ENCODE measurements around the gene ELP4.

The ELP4 gene

DNA sequence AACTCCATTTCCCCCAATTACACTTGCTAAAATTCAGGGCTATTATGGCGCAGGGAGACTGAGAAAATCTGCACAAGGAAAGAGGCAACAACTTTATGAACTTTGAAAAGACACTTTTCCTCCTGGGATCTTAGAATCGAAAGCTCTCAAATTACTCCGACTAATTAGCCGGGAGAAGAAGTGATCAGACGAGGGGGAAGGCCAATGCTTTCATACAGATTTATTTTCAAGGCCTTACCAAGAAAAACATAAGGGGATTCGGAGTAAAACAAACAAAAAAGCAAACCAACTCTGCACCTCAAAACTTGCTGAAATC lies 299.9 kb downstream of the ELP4 start:
- DNase-seq, result no peak

DNA sequence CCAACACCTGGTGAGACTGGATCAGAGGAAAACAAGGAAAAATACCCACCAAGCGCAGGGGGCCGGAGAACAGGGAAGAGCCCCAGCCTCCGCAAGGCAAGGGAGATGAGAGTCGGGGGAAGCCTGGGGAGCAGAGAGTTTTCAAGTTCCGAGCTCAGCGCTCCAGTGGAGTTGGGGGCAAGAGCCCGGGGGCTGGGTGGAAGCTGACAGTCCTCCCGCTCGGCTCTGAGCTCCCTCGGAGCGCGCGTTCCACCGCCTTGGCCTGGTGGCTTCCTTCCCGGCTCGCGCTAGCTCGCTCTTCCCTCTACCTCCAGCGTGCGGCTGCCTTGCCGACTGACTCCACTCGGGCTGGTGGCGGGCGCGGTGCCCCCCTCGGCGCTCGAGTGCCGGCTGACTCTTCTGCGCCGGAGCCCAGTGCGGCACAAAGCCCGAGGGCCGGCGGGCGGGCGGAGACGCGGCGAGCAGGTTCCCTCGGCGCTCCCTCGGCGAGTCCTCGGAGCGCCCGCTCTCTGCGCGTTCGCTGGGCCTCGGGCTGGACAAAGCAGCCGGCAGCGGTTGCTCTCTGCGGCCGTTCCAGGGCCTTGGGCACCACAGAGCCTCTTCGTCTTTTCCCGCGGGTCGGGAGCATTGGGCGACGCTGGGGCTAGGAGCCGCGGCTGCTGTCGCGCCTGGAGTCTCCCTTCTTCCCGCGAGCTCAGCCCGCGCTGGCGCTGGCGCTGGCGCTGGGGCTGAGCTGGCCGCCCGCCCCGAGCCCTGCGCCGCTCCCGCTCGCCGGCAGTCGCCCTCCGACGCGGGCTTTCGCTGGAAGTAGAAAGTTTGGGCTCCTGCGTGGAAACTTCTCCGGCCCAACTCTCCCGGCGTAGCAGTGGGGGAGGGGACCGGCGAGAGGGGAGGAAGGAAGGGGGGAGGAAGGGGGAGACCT lies 300.6 kb downstream of the ELP4 start:
- no peak for DNase-seq

DNA sequence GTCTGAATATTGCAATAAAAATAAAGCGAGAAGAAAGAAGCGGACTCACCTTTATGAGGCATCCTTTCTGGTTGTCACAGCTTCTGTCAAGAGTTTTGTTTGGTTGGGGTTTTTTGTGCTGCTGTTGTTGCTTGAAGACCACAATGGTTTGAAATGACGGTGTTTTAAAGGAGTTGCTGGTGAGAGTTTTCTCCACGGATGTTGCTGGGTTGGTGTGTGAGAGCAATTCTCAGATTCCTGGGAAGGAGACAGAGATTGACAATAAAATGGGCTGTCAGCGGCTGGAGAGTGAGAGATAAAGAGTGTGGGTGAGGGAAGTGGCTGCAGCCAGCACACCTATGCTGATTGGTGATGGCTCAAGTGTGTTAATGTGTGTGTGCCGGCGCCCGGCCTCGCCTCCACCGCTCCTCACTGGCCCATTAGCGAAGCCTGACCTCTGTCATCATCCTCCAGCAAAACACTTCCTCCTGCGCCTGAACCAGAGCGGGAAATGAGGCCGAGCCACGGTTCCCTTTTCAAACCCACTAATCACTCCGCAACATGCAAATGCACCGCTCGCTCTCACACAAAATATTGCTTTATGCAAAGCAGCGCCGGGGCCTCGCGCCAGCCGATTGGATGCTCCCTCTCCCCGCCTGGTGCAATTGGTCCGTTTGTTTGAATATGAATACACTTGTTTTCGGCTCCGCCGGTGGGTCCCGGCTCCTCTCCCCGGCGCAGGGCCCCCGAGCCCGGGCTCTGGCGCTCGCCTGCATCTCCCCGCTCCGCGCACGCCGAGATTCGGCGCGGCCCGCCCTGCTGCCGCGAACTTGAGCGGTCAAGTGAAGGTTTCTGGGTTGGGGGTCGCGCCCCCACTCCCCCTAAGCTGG lies 301.4 kb downstream of the ELP4 start, which contains the start of gene PAX6:
Gene PAX6, minus strand, starts transcription at position 544 of the 869 bp plus-strand sequence. CDS start 4,911 bp downstream, outside the sequence.
- DNase-seq, result peak in 48 of 56 donors; percentile 33 to 89 (median 69)

DNA sequence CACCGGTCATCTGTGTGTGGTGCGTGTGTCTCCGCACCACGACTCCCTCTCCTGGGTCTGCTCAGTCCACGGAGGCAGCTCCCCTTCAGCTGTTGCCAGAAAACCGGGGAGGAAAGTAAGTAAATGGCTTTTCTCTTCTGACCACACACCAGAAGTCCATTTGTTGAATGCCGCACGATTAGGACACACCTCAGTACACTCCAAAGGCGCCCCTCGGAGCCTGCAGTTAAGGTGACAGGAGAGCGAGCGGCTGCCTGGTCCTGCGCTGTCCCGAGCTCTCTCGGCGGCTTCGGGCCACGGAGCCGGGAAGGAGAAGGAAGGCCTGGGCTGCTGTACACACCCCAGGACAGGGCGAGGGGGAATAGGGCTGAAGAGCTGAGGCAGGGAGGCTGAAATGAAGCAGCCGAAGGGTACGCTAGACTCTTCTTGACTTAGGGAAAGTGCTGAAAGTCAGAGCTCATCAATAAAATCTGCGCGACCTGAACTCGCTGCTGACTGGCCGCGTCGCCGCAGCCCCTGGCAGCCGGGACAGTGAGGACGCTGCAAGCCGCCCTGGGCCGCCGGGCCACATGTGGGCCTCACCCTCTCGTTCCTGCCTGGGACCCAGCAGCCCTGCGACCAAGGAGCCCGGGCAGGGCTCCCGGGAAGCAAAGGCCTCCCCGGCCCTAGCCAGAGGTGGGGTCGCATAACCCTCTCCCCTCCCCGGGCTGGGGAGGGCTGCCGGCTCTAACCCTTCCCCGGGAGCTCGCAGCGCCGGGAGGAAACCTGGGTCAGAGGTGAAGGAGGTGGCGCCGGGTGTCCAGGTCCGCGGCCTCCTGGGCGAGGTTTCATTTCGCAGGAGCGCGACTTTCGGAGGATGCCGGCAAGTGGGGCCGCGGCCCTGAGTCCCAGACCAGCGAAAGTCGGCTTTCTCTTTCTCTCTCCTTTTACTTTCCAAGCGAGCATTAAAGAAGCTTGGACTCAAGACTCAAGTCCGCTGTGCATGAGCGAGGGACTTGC lies 303.1 kb downstream of the ELP4 start:
- DNase-seq, result peak in 1 of 56 donors; percentile 49

DNA sequence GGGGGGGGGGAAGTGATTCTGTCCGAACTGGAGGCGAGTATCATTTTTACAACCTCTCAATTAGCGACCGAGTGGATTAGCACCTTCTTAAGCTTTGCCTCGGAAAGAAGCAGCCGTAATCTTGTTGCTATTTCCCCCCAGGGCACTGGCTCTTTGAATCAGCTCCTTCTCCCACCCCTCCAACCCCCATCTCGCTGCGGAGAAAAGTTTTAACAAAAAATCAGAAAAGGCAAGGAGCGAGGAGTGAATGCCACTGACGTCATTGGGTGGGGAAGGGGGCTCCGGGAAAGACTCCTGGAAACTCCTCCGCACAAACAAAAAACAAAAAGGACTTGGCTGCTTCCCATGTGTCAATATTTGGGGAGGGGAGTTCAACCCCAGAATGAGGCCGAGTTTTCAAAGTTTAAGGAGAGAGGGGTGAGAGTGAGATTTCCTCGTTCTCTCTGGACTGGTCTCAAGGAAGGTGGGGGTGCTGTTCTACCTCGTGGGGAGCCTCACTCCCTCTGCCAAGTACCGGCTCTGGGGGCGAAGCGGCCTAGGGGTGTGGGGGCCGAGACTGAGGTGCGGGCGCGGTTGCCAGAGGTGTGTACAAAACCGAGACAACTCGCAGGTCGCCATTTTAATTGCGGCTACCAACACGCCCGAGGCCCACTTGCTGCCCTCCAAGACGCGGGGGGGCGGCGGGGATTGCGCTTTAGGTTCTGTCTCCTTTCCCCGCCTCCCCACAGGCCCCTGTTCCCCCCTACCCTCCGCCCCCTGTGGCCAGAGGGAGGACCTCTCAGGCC lies 304.0 kb downstream of the ELP4 start:
- peak in 4 of 56 donors; percentile 42 to 66 (median 52) for DNase-seq

DNA sequence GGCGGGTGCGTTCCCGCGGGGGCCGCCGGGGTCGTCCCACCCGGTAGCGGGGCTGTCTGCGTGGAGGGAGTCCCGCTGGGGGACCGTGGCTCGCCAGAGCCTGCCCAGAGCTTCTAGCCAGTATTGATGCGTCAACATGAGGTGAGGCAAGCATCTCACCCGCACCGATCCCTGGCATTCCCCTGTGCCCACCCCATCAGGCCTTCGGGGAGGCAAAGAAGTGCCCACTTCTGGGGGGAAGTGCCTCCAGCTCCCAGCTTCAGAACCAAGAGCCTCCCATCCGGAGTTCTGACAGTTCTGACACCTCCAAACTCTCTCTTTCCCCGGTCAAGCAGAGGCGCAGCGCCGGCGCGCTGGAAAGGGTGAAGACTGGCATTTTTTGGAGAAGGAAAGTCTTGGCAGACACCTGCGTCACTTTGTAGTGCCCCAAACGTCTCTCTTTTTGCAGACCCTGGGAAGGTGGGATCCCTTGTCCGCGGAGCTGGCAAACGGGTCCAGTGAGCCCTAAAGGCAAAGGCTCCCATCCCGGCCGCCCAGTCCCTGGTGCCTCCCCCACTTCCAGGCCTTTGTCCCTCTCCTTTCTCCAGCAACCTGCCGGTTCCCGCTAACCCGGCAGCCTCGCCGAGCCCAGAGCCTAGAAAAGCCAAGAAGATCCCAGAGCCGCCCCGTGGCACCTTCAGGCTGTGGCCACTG lies 304.8 kb downstream of the ELP4 start:
- peak in 5 of 56 donors; percentile 30 to 66 (median 40) for DNase-seq

DNA sequence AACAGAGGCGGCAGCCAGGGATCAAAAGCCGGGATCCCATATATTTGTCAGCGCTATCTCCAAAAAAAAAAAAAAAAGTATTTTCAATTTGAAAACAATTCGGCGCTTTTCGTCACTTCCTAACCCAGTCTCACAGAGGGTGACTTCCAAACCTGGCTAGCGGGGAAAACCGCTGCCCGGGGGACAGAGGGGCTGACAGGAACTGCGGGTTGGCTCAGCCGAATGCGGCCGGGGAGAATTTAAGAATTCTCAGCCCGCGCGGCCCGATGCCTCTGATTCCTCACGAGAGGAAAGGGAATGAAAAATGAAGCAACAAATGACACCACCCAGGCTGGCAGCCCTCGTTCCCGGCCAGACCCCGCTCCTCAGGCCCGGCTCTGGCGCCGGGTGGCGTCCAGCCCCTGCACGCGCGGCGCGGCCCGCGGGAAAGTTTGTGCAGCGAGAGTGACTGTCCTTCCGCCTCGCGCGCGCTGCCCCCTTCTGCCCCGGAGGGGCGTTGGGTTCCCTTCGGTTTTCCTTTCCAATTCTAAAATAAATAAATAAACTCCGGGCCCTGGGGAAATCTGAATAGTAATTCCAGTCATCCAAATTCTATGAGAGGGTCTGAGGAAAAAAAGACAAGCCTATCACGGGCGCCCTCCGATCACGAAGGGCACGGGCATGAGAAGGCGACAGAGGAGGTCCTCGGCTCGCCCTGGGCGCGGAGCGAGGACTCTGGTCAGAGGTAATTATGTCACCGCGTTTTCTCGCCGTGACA lies 306.3 kb downstream of the ELP4 start:
- peak in 1 of 56 donors; percentile 29 for DNase-seq

DNA sequence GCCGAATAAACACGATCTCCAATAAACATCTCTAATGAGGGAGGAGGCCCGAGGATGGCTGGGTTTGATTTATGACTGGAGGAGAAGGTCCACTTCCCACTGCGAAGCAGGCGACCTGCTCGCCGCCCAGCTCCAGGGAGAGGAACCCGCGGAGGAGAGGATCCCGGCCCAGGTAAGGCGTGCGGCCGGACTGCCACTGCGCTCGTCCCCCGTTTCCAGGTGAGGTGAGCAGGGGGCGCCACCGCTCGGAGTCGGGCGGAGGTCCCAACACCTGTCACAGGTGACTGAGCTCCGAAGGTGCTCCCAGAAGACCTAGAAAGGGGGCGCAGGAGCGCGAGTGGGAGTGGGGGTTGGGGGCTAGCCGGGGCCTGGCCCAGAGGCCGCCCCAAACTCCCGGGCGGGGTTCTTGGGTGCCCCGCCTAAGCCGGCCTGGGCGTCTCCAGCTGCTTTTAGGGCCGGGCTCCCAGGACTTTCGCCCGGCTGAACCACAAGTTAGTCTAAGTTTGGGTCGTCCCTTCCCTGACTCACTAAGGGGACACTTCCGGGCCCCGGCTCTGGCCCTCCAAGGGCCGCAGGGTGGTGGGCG lies 307.0 kb downstream of the ELP4 start:
- DNase-seq, result peak in 1 of 56 donors; percentile 28

DNA sequence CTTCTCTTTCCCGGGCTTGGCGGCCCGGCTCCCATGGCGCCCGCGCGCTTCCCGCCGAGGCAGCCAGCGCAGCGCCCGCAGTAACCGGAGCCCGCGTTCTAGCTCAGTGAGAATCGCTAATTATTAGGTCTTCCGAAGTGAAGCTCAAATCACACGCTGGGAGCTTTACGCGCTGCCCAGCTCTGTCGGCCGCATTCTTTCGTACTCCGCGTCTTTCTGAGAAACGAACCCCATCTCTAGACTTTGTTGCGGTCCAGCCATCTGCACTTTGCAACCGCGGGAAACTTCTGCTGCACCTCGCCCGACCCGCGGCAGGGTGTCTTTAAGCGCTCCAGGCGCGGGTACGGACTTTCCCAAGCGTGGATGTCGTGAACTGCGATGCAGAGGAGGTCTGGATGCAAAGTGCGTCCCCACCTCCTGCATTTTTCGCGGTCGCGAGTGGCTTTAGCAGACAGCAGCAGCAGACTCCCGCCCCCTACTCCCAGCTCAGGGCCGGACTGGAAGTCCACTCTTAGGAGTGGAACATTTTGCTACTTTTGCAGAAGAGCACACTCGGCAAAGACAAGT lies 307.6 kb downstream of the ELP4 start:
- no peak for DNase-seq

DNA sequence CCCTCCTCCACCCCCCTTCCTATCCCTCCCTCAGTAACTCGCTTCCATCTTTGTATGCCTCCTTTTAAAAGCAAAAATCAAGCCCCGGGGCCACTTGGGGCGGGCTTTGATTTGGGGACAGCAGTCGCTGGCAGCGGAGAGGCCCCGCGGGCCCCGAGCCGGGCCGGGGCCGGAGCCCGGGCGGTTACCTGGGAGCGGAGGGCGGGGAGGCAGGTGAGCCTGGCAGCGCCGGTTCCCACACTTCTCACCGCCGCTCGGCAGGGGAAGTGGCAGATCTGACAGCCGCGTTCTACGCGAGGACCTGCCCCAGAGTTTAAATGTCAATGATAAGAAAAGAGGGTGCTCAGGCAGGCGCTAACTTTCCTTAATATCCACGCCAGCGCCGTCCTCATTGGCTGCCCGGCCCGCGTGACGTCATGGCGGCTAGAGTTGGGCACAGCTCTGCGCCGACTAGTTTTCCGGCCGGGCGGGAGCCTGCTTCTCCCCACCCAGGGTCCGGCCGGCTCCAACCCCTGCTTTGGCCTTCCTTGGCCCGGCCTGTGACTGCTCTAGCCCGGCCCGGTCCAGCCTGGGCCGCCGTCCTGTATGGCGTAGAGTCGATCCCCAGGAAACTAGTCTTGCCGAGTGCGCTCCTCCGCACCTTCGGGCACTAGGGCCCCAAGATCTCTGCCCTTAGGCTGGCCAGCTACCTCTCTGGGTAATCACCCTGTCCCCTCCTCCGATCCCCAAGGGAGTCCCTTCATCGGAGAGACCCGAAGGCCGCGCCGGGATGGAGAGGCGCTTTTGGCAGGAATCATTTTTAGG lies 308.3 kb downstream of the ELP4 start:
- peak in 19 of 56 donors; percentile 22 to 76 (median 55) for DNase-seq

DNA sequence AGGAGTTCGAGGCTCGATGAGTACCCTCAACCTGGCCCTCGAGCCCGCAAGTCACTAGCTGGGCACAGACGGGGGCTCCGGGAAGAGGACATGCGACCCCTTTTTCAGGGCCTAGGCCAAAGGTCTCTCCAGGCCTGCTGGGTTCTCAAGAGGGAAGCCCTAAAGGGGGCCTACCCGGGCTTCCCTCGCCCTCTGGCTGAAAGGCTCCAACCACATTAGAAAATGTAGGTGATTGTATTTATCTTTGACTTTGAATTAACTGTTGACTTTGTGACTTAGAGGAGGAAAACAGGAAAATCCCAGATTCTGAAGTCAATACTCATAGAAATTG lies 308.8 kb downstream of the ELP4 start:
- no peak for DNase-seq

DNA sequence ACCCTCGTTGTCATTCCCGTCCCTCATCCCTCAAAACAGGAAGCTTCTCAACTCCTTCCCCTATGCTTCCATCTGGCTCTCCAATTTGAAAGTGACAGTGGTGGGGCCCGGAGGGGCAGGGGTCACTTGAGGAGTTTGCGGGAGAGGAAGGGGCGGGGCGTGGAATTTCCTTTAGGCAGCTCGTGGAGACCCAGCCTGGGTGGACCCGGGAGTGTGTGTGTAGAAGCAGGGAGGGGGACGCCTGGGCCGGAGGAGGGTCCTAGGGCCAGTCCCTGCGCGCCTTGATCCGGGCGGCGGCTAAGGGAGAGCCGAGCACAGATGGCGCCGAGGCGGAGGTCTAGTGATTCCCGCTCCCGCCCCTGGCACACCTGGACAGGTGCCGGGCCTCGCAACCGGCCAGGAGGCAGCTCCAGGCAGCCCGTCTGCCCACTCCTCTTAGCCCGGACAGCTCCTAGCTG lies 309.3 kb downstream of the ELP4 start:
- no peak for DNase-seq

DNA sequence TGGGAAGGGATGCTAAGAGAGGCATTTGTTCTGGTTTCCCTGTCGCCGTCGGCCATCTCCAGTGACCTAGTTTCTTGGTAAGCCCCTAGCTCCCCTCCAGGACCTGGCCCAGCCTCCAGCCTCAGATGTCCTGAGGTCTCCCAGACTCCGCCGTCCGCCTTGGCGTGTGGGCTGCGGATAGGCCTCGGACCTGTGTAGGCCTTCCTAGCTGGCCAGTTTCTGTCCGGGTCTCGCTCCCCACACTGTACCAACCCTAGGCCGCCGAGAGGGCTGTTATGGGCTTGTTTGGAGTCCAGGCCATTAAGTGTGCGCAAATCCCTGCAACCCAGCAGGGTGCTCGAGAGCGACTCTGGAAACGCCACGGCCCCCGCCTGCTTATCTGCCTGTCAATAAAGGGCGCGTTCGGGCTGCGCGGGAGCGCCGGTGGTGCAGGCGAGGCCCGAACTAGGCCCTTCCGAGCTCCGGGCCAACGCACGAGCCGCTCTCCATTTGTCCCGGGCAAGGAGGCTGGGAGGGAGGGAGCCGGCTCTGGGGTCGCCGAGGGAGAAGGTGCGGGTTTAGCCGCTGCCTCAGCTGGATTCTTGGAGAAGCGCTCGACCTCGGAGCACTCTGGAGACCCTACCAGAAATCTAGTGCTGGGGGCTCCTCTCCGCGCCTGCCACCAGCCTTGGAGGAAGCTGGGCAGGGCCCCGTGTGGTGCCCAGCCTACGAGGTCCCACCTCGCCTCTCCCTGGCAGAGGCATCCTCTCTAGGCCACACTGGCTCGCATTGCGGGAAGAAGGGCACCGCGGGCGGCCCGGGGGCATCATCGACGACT lies 310.3 kb downstream of the ELP4 start:
- no peak for DNase-seq

DNA sequence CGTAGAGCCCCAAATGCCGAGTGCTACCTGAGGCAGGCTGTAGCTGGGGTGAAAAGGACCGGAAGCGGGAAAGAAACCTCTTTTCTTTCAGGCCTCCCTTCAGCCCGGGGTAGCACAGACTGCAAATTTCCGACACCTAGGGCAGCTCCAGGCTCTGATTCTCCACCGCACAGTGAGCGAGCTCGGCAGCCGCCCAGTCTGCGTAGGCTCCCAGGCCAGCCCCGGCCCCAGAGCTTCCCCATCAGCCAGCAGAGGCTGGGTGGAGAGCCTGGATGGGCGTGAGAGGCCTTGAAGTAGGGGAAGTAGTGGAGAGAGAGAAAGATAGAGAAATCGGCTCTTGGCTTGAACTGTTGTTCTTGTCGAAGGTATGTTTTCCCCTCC lies 310.9 kb downstream of the ELP4 start:
- DNase-seq, result no peak

DNA sequence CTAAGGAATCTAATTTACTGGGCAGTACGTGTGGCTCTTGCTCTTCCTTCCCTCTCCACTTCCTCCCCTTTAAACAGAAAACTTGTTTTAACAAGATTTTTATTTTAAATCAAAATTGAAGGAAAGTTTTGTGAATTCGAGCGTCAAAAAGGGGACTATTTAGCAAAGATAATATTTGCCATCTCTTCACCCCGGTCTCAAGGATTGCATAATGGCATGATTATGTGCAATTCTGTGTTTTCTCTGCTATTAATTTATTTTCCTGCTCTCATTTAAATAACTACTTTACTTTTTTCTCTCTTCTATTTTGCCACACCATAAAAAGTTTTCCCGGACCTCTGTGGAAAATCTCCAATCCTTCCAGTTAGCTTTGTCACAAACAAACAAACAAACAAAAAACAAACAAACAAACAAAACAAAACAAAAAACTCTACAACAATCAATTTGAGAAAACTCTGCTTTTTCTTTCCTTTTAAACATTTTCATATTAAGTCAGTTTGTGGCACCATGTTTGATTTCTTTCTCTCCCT lies 311.7 kb downstream of the ELP4 start:
- DNase-seq, result no peak

DNA sequence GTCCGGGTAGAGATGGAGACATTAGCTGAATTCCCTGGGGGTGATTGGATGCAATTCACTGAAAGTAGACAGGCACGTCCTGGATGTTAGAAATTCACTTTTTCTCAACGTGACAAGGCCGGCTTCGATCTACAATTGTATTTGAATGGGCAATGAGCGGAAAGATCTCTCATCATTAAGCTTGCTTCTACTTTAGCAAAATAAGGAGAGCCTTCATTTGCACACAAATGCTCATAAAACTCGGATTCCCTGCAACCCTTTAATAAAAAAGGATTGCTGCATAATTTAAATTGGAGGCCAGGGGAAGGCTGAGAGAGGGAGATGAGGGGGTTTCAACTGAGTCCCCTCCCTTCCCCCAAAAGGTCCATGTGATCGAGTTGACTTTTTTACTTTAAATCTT lies 312.2 kb downstream of the ELP4 start:
- no peak for DNase-seq
